PC-9 (cell line): Measurements from ENCODE around the gene SLC9A9.

Source experiments
- EZH2 ChIP-seq: fragments of 200-600 bp; sonication (generic); IDR thresholded peaks from 2 replicates; pipeline ENCODE4 v1.8.0; 2017; ENCODE audit warnings: antibody characterized with exemption, low read depth
- TF ChIP-seq, protein P1 (sequence below): fragments of 200-600 bp; sonication (generic); conservative IDR thresholded peaks from 2 replicates; pipeline ENCODE4 v1.6.1; 2017; ENCODE audit warnings: mixed run types, antibody characterized with exemption, mild to moderate bottlenecking, moderate library complexity

DNA sequence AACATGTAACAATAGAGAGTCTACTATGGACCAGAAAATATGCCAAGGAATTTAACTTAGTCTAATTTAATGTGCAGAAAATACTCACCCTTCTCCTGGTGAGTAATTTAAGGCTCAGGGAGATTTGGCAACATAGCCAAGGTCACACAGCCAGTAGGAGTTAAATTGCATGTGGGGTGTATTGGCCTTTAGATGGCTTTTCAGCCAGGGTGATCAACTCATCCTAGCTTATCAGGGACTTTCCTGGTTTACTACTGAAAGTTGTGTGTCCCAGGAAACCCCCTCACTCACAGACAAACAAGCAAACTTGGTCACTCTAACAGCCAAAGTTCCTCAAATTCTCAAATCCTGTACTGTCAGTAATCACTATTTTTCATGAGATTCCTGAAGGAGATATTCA, 2.6 kb upstream of the SLC9A9 start:
- TF ChIP-seq, protein P1, sequence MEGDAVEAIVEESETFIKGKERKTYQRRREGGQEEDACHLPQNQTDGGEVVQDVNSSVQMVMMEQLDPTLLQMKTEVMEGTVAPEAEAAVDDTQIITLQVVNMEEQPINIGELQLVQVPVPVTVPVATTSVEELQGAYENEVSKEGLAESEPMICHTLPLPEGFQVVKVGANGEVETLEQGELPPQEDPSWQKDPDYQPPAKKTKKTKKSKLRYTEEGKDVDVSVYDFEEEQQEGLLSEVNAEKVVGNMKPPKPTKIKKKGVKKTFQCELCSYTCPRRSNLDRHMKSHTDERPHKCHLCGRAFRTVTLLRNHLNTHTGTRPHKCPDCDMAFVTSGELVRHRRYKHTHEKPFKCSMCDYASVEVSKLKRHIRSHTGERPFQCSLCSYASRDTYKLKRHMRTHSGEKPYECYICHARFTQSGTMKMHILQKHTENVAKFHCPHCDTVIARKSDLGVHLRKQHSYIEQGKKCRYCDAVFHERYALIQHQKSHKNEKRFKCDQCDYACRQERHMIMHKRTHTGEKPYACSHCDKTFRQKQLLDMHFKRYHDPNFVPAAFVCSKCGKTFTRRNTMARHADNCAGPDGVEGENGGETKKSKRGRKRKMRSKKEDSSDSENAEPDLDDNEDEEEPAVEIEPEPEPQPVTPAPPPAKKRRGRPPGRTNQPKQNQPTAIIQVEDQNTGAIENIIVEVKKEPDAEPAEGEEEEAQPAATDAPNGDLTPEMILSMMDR = no peak
- no peak for TF ChIP-seq EZH2
